Activated CD8-positive, alpha-beta memory T cell treated with anti-CD3 and anti-CD28 coated beads for 1 hour (primary cell): ENCODE data around the gene CD8A.
"Not testable (repeated sequence)": the region's sequence is repeated elsewhere in the genome, so short reads cannot be mapped to it uniquely, and the experiment has no call there.

Experiments used
- DNase-seq, 2 donors: peaks; one replicate each; pipeline ENCODE4 v3.0.0-alpha.2; 2020; ENCODE audit warnings: low read depth in 1 of 2; ENCODE audit errors: extremely low read depth in 1 of 2

Gene CD8A

GRCh38 chr2:86741889-86742498, 48.7 kb downstream of the CD8A start:
- not testable (repeated sequence) for DNase-seq

GRCh38 chr2:86739889-86740288, 50.8 kb downstream of the CD8A start:
- DNase-seq = not testable (repeated sequence)

GRCh38 chr2:86739485-86739884, 51.2 kb downstream of the CD8A start:
- not testable (repeated sequence) for DNase-seq

- DNase-seq = not testable (repeated sequence)
Observed at GRCh38 chr2:86734896-86735295, 55.8 kb downstream of the CD8A start.
